GM21717 (cell line): ENCODE results near the gene MXRA8.

ENCODE experiments used
- ATAC-seq: cut with Tn5 transposase; IDR thresholded peaks from one replicate; pipeline ENCODE4 v1.9.1; 2021; ENCODE audit warnings: mild to moderate bottlenecking, moderate library complexity; ENCODE audit not compliant: unreplicated experiment

MXRA8 gene

DNA sequence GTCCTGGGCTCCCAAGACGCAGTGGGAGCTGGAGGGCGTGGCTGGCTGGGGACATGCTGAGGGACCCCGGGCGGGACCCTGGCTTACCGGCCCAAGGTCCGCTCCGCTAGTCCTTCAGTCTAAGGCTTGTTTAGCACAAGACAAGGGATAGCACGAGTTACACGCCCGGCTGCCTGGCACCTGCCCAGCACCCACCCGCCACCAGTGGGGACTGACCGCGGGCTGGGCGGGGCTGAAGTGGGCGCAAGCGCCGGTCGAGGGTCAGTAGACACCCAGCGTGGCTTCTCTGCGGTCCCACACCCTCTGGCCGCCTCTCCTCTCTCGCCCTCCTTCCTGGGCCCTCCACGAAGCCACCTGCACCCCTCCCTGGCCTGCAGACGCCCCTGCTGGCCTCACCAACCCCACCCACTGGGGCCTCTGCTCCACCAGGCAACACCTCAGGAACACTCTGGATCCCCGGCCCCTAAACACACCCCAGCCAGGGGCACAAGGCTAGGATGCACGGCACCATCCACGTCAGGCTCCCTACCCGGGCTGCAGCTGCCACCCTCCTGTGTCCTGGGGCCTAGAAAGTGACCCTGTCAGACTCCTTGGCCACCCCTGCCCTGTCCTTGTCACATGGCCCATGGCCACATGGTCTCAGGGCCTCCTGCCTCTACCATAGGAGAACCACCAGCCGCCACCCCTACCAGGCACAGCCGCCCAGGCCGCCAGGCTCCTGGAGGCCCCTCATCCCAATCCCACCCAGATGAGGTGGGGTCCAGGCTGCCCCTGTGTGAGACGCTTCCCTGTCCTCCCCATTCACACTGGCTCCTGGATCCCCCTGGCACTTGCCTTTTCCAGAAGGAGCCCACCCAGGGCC lies 21.2 kb downstream of the MXRA8 start:
- no peak for ATAC-seq

DNA sequence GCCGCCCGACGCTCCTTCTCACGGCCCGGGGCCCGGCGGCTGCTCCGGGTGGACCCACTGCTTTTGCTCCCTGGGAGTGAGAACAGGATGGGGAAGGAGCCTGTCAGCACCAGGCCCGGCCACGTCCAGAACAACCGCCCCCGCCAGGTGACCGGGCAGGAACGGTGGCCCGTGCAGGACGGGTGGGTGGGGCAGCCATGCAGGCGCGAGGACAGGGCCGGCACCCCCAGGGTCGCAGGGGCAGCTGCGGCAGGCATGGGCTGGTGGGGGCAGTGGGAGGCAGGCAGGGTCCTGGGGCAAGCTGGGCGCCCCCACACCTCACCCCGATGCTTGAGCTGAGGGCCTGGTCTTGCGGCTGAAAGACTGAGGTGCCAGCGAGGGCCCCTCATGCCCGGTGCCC lies 21.9 kb downstream of the MXRA8 start:
- ATAC-seq: no peak

GRCh38 chr1:1335792-1336248 lies 22.5 kb downstream of the MXRA8 start:
- no peak for ATAC-seq

GRCh38 chr1:1335283-1335682 lies 23.1 kb downstream of the MXRA8 start:
- ATAC-seq: no peak

- no peak for ATAC-seq
These were observed 23.5 kb downstream of the MXRA8 start for GRCh38 chr1:1334835-1335234.

DNA sequence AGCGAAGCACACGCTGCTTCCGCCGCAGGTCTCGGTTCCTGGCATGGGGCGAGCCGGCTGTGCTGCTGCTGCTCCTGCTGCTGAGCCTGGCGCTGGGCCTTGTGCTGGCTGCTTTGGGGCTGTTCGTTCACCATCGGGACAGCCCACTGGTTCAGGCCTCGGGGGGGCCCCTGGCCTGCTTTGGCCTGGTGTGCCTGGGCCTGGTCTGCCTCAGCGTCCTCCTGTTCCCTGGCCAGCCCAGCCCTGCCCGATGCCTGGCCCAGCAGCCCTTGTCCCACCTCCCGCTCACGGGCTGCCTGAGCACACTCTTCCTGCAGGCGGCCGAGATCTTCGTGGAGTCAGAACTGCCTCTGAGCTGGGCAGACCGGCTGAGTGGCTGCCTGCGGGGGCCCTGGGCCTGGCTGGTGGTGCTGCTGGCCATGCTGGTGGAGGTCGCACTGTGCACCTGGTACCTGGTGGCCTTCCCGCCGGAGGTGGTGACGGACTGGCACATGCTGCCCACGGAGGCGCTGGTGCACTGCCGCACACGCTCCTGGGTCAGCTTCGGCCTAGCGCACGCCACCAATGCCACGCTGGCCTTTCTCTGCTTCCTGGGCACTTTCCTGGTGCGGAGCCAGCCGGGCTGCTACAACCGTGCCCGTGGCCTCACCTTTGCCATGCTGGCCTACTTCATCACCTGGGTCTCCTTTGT lies 24.7 kb downstream of the MXRA8 start:
- ATAC-seq: no peak

GRCh38 chr1:1332774-1333480 lies 25.4 kb downstream of the MXRA8 start:
- ATAC-seq: no peak

- no peak for ATAC-seq
These were observed 26.2 kb downstream of the MXRA8 start for GRCh38 chr1:1332031-1332755.

- no peak for ATAC-seq
These were observed 27.0 kb downstream of the MXRA8 start, which contains the start of gene TAS1R3 for GRCh38 chr1:1331068-1331965. Gene TAS1R3, plus strand, starts transcription at chr1:1331280. Its CDS starts 66 bp downstream, at chr1:1331346.

DNA sequence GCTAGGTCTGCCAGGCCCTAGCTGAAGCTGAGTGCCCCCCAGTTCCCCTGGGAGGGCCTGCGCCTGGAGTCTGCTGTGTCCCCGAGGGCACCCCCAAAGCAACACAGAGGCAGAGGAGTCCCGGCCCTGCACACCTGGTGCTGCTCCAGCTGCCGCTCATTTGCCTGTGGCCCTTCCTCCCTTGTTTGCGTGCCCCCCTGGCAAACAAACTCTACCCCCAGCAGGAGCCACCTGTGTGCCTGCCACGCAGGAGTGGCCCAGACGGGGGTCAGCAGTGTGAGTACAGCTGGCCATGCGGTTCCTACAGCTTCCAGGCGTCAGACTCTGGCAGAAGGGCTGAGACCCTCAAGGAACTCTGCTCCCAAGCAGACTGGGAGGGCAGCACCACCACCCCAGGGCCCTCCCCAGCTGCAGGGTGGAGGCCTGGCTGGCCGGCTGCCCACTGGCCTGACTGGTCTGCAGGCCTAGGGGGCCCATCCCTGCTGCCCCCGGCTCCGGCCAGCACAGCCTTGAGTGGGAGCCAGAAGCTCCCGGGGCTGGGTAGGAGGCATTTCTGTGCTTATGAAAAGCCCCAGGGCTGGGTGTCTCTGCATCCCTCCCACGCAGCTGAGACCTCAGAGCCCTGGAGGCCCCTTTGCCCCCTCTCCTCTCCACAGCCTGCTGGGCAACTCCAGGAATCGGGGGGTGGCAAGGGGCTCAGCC lies 27.8 kb downstream of the MXRA8 start:
- ATAC-seq: no peak

DNA sequence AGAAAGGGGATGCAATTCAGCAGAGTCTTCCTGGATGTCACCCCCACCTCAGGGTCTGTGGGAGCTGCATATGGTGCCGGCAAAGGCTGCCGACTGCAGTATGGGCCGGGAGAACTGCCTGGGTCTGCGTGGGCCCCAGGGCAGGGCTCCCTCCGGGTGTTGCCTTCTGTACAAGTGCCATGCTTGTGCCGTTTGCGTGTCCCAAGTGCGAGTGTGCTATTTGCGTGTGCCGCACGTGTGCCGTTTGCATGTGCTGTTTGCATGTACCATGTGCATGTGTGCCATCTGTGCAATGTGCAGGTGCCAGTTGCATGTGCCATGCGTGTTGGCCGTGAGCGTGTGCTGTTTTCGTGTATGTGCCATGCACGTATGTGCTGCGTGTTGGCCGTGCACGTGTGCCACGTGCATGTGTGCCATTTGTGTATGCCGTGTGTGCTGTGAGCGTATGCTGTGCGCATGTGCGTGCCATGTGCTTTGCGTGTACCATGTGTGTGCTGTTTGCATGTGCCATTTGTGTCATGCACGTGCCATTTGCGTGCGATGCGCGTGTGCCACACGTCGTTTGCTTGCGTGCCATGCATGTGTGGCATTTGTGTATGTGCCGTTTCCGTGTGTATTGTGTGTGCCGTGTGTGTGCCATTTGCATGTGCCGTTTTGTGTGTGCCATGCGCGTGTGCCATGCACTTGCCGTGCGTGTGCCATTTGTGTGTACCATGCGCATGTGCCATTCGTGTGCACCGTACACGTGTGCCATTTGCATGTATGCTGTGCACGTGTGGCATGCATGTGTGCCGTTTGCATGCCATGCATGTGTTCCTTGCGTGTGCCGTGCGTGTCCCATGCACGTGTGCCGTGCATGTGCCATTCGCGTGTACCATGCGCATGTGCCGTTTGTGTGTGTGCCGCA lies 28.8 kb downstream of the MXRA8 start:
- no peak for ATAC-seq

DNA sequence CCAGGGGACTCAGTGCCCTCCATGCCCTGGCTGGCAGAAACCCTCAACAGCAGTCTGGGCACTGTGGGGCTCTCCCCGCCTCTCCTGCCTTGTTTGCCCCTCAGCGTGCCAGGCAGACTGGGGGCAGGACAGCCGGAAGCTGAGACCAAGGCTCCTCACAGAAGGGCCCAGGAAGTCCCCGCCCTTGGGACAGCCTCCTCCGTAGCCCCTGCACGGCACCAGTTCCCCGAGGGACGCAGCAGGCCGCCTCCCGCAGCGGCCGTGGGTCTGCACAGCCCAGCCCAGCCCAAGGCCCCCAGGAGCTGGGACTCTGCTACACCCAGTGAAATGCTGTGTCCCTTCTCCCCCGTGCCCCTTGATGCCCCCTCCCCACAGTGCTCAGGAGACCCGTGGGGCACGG lies 30.1 kb downstream of the MXRA8 start:
- no peak for ATAC-seq

DNA sequence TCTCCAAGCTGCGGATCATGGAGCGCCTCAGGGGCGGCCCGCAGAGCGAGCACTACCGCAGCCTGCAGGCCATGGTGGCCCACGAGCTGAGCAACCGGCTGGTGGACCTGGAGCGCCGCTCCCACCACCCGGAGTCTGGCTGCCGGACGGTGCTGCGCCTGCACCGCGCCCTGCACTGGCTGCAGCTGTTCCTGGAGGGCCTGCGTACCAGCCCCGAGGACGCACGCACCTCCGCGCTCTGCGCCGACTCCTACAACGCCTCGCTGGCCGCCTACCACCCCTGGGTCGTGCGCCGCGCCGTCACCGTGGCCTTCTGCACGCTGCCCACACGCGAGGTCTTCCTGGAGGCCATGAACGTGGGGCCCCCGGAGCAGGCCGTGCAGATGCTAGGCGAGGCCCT lies 31.1 kb downstream of the MXRA8 start:
- no peak for ATAC-seq

GRCh38 chr1:1326075-1326605 lies 32.2 kb downstream of the MXRA8 start:
- no peak for ATAC-seq

- ATAC-seq: no peak
These were observed 32.9 kb downstream of the MXRA8 start for GRCh38 chr1:1325288-1326074.

GRCh38 chr1:1324524-1325287 lies 33.6 kb downstream of the MXRA8 start, which contains the start of the genes CPTP and INTS11:
Gene CPTP, plus strand, starts transcription at chr1:1324802. Its CDS starts 2,109 bp downstream, at chr1:1326911.
Gene INTS11, minus strand, starts transcription at chr1:1324660. Its CDS starts 52 bp downstream, at chr1:1324608.
- peak; percentile 54 for ATAC-seq
